Measurements from ENCODE around the gene SPEM1. TPM values are rescaled to one million over a fixed set of nuclear protein-coding genes. Genes with fewer than 3 reads are reported as not detected.

SPEM1 gene
- total RNA-seq, 1 experiment from 2014 or later, result 0.33 TPM

DNA sequence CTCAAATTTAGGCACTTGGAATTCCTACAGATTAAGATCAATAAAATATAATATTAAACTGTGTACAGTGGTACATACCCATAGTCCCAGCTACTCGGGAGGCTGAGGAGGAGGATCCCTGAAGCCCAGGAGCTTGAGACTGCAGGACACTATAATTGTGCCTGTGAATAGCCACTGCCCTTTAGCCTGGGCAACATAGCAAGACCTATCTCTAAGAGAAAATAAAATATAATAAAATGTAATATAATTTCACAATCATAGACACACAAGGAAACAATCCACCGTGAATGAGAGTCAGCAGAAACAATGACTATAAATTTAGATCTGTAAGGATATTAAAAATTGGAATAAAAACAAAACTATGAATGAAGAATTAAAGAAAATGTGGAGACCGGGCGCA lies 49.3 kb upstream of the SPEM1 start:
- no peak overlapping the region for H4K91ac ChIP-seq (ENCODE audit: insufficient read length, low read depth, low read length)

More for the DNA sequence above, 49.3 kb upstream of the SPEM1 start:
- Histone ChIP-seq H4K20me1 (ENCODE audit: control insufficient read depth, insufficient read depth, insufficient read length) (no peaks in the 10 kb centered on the region), H2BK15ac (ENCODE audit: low read depth, low read length) (no peak overlapping the region), H3K79me1 (ENCODE audit: insufficient read depth, low read depth, low read length, poor library complexity, severe bottlenecking) (no peaks in the 10 kb centered on the region), H3K4me2 (ENCODE audit: insufficient read depth, insufficient read length, low read length) (no peak overlapping the region), H4K5ac (ENCODE audit: insufficient read length, low read depth, low read length) (no peak overlapping the region), H2BK5ac (ENCODE audit: insufficient read length, low read length) (no peak overlapping the region), H3T11ph (ENCODE audit: low read length) (no peak overlapping the region), H2AK5ac (ENCODE audit: insufficient read length, low read length) (no peak overlapping the region), H3K79me2 (ENCODE audit: insufficient read depth, low read length) (no peaks in the 10 kb centered on the region), H3K18ac (ENCODE audit: insufficient read length, low read depth, low read length) (no peak overlapping the region), H3K9ac (ENCODE audit: extremely low read depth, insufficient read length, low read length) (no peak overlapping the region), H3K14ac (ENCODE audit: insufficient read depth, low read length) (no peak overlapping the region), H3K4me1 (ENCODE audit: insufficient read depth, low read length) (peaks cover 5% of the 10 kb centered on the region; the same call in 1 of the 2 replicates), H2AFZ (ENCODE audit: low read length) (no peak overlapping the region), H3K23me2 (ENCODE audit: insufficient read length, low read depth, low read length, poor library complexity, severe bottlenecking) (no peaks in the 10 kb centered on the region), H3K23ac (ENCODE audit: insufficient read length, low read depth, low read length) (no peak overlapping the region), H3K27me3 (ENCODE audit: insufficient read depth, low read length) (no peaks in the 10 kb centered on the region), H2BK20ac (ENCODE audit: low read depth, low read length, poor library complexity, severe bottlenecking) (no peak overlapping the region), H3K27ac (ENCODE audit: insufficient read length, low read depth, low read length) (no peak overlapping the region), H4K8ac (replicated peaks; ENCODE audit: insufficient read length, low read depth, low read length) (no peak overlapping the region), H3K4ac (ENCODE audit: low read depth, low read length) (no peak overlapping the region), H2BK120ac (ENCODE audit: low read depth, low read length, poor library complexity, severe bottlenecking) (no peak overlapping the region), H3K9me3 (ENCODE audit: control insufficient read depth, low read depth, low read length) (no peaks in the 10 kb centered on the region), H2BK12ac (ENCODE audit: insufficient read length, low read depth, low read length) (no peak overlapping the region), H3K56ac (ENCODE audit: insufficient read length, low read depth, low read length) (no peak overlapping the region)
- H3K9me3 Mint-ChIP-seq, result no peaks in the 10 kb centered on the region
- peaks cover 3% of the 10 kb centered on the region; the same call in 1 of the 2 replicates for H3K27me3 Mint-ChIP-seq (ENCODE audit: low read depth)
- TF ChIP-seq, protein P1, sequence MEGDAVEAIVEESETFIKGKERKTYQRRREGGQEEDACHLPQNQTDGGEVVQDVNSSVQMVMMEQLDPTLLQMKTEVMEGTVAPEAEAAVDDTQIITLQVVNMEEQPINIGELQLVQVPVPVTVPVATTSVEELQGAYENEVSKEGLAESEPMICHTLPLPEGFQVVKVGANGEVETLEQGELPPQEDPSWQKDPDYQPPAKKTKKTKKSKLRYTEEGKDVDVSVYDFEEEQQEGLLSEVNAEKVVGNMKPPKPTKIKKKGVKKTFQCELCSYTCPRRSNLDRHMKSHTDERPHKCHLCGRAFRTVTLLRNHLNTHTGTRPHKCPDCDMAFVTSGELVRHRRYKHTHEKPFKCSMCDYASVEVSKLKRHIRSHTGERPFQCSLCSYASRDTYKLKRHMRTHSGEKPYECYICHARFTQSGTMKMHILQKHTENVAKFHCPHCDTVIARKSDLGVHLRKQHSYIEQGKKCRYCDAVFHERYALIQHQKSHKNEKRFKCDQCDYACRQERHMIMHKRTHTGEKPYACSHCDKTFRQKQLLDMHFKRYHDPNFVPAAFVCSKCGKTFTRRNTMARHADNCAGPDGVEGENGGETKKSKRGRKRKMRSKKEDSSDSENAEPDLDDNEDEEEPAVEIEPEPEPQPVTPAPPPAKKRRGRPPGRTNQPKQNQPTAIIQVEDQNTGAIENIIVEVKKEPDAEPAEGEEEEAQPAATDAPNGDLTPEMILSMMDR (conservative IDR thresholded peaks at IDR 0.05), result no peak
- H3K4me1 Mint-ChIP-seq, result peaks cover 5 to 24% of the 10 kb centered on the region in 2 experiments
- no peak overlapping the region for H3K4me3 Mint-ChIP-seq
- no peak overlapping the region for H3K27ac Mint-ChIP-seq
- no CpG with 5 or more reads among the region's 4 CpGs for WGBS (ENCODE audit: extremely low coverage, insufficient read length, low lambda C conversion rate)
- no peak for DNase-seq
- no peaks in the 10 kb centered on the region for H3K36me3 Mint-ChIP-seq (ENCODE audit: insufficient read depth in 1 of 3, low read depth in 3 of 3)
